ENCODE measurements around the gene LAGE3. TPM values are rescaled to one million over a fixed set of nuclear protein-coding genes. Genes with fewer than 3 reads are reported as not detected.

LAGE3 gene
- total and polyA plus RNA-seq, 9 donors = 12.1 to 16.2 (median 14.6) TPM

DNA sequence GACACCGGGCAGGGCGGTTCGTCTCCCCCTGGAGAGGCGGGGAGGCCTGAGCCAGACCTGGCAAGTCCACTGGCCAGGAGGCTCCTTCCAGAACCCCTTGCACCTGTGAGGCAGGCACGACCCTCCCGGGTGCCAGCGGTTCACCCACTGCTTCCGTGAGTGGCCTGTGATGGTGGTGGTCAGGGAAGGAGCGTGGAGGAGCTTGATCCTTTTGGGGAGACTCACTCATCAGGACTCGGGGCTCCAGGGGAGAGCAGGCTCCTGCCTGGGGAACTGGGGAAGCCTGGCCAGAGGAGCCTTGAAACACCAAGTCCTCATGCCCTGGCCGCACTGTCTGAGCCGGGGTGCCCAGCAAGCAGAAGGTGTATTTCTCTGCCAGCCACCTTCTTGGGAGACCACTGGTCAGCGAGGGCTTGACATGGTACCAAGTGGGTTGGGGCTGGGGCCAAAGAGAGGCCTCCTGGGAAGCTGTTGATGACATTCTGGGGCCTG, 34.3 kb downstream of the LAGE3 start:
- Histone ChIP-seq H3K4me1 (ENCODE audit: control insufficient read depth, insufficient read depth, low read length) (peaks cover 17% of the 10 kb centered on the region), H3K9me3 (replicated peaks; ENCODE audit: control insufficient read depth, low read depth, low read length) (peaks cover 3% of the 10 kb centered on the region), H3K27ac (ENCODE audit: low read length) (peak overlapping the region; percentile 35), H3K4me3 (ENCODE audit: low read length) (peak overlapping the region; percentile 53), H3K36me3 (ENCODE audit: control insufficient read depth, insufficient read depth, low read length) (peaks cover 65% of the 10 kb centered on the region), H3K27me3 (ENCODE audit: control insufficient read depth, insufficient read depth, low read length) (no peaks in the 10 kb centered on the region)
- 56% methylated on average over 8 of the region's 13 CpGs for WGBS (ENCODE audit: insufficient coverage)
- no peak for DNase-seq

DNA sequence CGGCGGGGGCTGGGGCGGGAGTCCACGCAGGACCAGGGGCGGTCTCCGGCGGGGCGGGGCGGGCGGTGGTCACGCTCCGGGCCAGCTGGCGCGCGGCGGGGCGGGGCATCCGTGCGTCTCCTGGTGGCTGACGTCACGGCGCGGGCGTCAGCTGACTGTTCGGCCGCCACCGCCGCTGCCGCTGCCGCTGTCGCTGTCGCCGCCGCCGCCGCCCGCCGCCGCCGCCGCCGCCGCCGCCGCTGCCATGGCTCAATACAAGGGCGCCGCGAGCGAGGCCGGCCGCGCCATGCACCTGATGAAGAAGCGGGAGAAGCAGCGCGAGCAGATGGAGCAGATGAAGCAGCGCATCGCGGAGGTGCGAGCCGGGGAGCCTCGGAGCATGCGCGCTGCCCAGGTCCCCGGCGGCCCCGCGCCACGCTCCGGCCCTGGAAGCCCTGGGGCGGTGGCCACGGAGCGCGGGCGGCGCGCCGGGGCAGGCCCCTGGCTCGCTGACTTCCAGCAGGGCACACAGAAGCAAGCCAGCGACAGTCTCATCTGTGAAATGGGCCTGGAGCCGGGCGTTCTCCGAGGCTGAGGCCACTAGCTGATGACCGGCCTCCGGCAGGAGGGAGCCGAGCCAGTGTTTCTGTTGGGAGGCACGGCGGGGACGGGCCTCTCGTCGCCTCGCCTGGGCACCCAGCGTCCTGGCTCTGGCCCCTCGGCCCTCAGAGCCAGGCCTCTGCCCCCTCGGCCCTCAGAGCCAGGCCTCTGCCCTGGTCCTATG, 34.9 kb downstream of the LAGE3 start, which contains the start of gene FAM50A:
Gene FAM50A (plus strand): TSS at position 150 of the 763 bp plus-strand sequence. CDS start 95 bp downstream, at position 245.
- H3K4me1 ChIP-seq (ENCODE audit: control insufficient read depth, insufficient read depth, low read length) = peaks cover 17% of the 10 kb centered on the region
- peak; percentile 86 for DNase-seq
- peak within 1 kb of the TSS; percentile 53 for H3K4me3 ChIP-seq (ENCODE audit: low read length)
- H3K9me3 ChIP-seq (replicated peaks; ENCODE audit: control insufficient read depth, low read depth, low read length) = peaks cover 3% of the 10 kb centered on the region
- H3K27me3 ChIP-seq (ENCODE audit: control insufficient read depth, insufficient read depth, low read length) = no peaks in the 10 kb centered on the region
- 21% methylated on average over 93 of the region's 94 CpGs for WGBS (ENCODE audit: insufficient coverage)
- peak within 1 kb of the TSS; percentile 85 for H3K27ac ChIP-seq (ENCODE audit: low read length)
- H3K36me3 ChIP-seq (ENCODE audit: control insufficient read depth, insufficient read depth, low read length) = peaks cover 65% of the 10 kb centered on the region

DNA sequence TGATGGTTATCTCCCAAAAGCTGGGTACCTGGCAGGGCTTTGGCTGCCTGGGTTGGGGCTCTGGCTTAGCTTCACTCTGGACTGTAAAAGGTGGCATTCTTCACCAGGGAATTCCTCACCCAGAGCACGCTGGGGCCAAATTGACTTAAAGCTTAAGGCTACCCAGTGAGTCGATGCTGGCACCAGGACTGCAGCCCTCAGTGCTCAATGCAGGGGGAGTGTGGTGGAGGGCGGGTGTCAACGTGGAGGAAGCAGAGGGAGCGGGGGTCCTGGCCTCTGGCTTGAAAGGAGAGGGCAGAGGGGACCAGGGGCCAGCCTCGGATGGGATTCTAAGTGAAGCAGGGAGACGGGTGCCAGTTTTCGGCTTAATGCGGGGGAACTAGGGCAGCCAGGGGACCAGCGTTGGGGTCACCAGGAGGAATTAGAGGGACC, 35.6 kb downstream of the LAGE3 start:
- no peaks in the 10 kb centered on the region for H3K27me3 ChIP-seq (ENCODE audit: control insufficient read depth, insufficient read depth, low read length)
- H3K27ac ChIP-seq (ENCODE audit: low read length) = peak overlapping the region; percentile 85
- no peak for DNase-seq
- H3K9me3 ChIP-seq (replicated peaks; ENCODE audit: control insufficient read depth, low read depth, low read length) = peaks cover 4% of the 10 kb centered on the region
- H3K4me1 ChIP-seq (ENCODE audit: control insufficient read depth, insufficient read depth, low read length) = peaks cover 18% of the 10 kb centered on the region
- peak overlapping the region; percentile 42 for H3K4me3 ChIP-seq (ENCODE audit: low read length)
- peaks cover 65% of the 10 kb centered on the region for H3K36me3 ChIP-seq (ENCODE audit: control insufficient read depth, insufficient read depth, low read length)
- WGBS (ENCODE audit: insufficient coverage) = 44% methylated on average over 10 of the region's 10 CpGs

DNA sequence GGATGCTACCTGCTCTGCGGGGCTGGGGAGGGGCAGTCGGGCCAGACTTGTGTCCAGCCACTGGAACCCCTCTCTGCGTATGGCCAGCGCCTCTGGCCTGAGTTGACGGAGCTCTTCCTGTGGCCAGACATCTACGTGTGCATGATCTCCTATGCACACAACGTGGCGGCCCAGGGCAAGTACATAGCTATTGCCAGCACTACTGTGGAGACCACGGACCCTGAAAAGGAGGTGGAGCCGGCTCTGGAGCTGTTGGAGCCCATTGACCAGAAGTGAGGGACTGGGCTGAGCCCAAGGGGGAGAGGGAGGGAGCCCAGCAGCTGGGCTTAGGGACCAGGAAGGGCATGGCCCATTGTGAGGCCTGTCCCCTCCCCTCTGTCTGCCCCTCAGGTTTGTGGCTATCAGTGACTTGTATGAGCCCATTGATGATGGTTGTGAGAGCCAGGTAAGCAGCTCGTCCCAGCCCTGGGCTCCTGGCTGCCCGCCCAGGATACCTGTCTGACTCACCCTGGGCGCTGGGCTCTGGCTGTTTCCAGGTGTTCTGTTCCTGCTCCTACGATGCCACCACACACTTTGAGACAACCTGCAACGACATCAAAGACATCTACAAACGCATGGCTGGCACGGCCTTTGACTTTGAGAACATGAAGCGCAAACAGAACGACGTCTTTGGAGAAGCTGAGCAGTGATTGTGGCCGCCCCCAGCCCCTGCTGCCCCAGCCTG, 36.9 kb downstream of the LAGE3 start:
- H3K4me3 ChIP-seq (ENCODE audit: low read length) = no peak overlapping the region
- H3K27ac ChIP-seq (ENCODE audit: low read length) = no peak overlapping the region
- peaks cover 56% of the 10 kb centered on the region for H3K36me3 ChIP-seq (ENCODE audit: control insufficient read depth, insufficient read depth, low read length)
- 76% methylated on average over 20 of the region's 21 CpGs for WGBS (ENCODE audit: insufficient coverage)
- DNase-seq = no peak
- peaks cover 27% of the 10 kb centered on the region for H3K4me1 ChIP-seq (ENCODE audit: control insufficient read depth, insufficient read depth, low read length)
- peaks cover 5% of the 10 kb centered on the region for H3K9me3 ChIP-seq (replicated peaks; ENCODE audit: control insufficient read depth, low read depth, low read length)
- no peaks in the 10 kb centered on the region for H3K27me3 ChIP-seq (ENCODE audit: control insufficient read depth, insufficient read depth, low read length)

DNA sequence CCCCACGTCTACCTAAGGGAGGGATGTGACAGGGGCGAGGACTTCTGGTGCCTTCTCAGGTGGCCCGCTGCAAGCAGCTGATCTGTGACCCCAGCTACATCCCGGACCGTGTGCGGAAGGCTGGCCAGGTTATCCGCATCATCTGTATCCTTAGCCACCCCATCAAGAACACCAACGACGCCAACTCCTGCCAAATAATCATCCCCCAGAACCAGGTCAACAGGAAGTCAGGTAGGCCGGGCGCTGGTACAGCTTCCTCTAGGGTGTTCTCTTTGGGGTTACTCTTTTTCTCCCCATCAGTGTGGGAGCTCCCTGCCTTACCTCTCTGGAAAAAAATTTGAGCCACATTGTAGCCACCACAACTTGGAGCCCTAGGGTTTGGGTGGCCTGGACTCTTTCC, 37.5 kb downstream of the LAGE3 start:
- H3K27ac ChIP-seq (ENCODE audit: low read length) = no peak overlapping the region
- 92% methylated on average over 10 of the region's 11 CpGs for WGBS (ENCODE audit: insufficient coverage)
- H3K4me3 ChIP-seq (ENCODE audit: low read length) = no peak overlapping the region
- H3K36me3 ChIP-seq (ENCODE audit: control insufficient read depth, insufficient read depth, low read length) = peaks cover 50% of the 10 kb centered on the region
- no peak for DNase-seq
- H3K9me3 ChIP-seq (replicated peaks; ENCODE audit: control insufficient read depth, low read depth, low read length) = peaks cover 5% of the 10 kb centered on the region
- H3K4me1 ChIP-seq (ENCODE audit: control insufficient read depth, insufficient read depth, low read length) = peaks cover 27% of the 10 kb centered on the region
- H3K27me3 ChIP-seq (ENCODE audit: control insufficient read depth, insufficient read depth, low read length) = no peaks in the 10 kb centered on the region

DNA sequence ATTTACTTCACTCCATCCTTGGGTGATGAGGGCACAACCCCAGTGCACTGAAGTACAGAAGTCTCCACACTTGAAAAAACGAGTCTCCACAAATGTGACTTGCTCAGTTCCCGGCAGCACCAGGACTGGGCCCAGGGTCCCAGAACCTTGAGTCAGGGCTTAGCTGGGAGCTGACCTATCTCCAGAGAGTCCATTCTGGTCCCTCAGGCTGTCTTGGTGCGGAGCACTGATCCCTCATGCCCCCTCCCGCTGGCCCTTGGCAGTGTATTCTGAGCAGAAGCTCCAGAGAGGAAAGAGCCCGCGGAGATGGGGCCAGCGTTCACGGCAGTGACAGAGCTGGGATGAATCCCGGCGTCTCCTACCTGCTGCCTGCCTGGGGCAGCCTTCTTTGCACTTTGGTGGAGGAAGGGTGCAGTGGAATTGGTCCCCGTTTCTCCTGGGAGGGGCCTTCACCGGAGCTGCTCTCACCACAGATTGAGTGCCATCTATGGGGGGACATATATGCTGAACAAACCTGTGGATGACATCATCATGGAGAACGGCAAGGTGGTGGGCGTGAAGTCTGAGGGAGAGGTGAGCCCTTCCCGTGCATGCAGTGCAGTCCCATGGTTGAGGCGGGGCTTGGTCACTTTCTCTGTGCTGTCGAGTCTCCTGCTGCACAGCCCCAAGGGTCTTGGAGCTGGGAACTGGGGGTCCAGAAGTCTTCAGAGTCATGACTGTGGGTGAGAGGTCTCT, 38.3 kb downstream of the LAGE3 start:
- peaks cover 5% of the 10 kb centered on the region for H3K9me3 ChIP-seq (replicated peaks; ENCODE audit: control insufficient read depth, low read depth, low read length)
- peaks cover 49% of the 10 kb centered on the region for H3K36me3 ChIP-seq (ENCODE audit: control insufficient read depth, insufficient read depth, low read length)
- no peak overlapping the region for H3K4me3 ChIP-seq (ENCODE audit: low read length)
- peaks cover 32% of the 10 kb centered on the region for H3K4me1 ChIP-seq (ENCODE audit: control insufficient read depth, insufficient read depth, low read length)
- WGBS (ENCODE audit: insufficient coverage) = 85% methylated on average over 15 of the region's 17 CpGs
- DNase-seq = no peak
- H3K27ac ChIP-seq (ENCODE audit: low read length) = no peak overlapping the region
- H3K27me3 ChIP-seq (ENCODE audit: control insufficient read depth, insufficient read depth, low read length) = no peaks in the 10 kb centered on the region

DNA sequence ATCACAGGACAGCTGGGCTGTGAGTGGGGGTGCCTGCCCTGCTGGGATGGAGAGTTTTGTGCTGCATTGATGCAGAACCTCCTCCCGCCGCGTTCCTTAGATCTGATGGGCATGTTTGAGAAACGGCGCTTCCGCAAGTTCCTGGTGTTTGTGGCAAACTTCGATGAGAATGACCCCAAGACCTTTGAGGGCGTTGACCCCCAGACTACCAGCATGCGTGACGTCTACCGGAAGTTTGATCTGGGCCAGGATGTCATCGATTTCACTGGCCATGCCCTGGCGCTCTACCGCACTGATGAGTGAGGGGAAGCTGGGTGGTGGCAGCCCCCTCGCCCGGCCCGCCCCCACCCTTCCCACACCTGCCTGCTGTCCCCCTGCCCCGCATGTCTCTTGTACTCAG, 39.2 kb downstream of the LAGE3 start:
- H3K27me3 ChIP-seq (ENCODE audit: control insufficient read depth, insufficient read depth, low read length) = no peaks in the 10 kb centered on the region
- 90% methylated on average over 11 of the region's 18 CpGs for WGBS (ENCODE audit: insufficient coverage)
- peaks cover 55% of the 10 kb centered on the region for H3K36me3 ChIP-seq (ENCODE audit: control insufficient read depth, insufficient read depth, low read length)
- H3K4me1 ChIP-seq (ENCODE audit: control insufficient read depth, insufficient read depth, low read length) = peaks cover 23% of the 10 kb centered on the region
- H3K27ac ChIP-seq (ENCODE audit: low read length) = no peak overlapping the region
- no peak overlapping the region for H3K4me3 ChIP-seq (ENCODE audit: low read length)
- peaks cover 5% of the 10 kb centered on the region for H3K9me3 ChIP-seq (replicated peaks; ENCODE audit: control insufficient read depth, low read depth, low read length)
- no peak for DNase-seq

DNA sequence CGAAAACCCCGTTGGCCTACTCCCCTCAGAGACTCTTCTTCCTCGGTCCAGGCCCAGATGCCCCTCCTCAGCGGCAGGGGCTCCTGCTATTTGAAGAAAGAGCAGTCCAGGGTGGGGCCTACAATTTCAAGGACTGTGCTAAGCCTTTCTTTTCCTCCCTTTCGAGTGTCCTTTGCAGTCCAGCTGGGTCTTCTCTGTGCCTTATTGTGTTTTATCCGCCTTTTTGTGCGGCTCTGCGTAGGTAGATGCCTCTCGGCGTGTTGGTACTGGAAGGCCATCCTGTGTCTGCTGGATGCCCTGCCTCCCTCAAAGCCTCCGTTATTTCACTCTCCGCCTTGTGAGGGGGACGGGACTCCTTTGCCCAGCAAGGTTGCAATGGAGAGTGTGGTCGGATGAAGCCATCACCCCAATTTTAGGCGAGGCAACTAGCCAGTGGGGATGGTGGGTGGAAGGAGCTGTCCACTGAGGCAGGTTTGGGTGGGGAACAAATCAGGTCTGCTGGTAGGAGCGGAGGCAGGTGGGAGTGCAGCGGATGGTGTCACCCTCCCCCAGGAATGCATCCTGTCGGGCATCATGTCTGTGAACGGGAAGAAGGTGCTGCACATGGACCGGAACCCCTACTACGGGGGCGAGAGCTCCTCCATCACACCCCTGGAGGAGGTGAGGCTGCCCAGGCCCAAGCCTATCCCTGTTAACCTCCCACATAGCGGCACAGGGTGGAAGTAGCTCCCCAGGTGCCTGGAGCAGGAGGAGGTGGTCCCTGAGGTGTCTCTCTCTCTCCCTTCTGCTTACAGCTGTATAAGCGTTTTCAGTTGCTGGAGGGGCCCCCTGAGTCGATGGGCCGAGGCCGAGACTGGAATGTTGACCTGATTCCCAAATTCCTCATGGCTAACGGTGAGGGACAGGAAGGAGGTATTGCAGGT, 40.8 kb downstream of the LAGE3 start:
- H3K9me3 ChIP-seq (replicated peaks; ENCODE audit: control insufficient read depth, low read depth, low read length) = peaks cover 5% of the 10 kb centered on the region
- peaks cover 71% of the 10 kb centered on the region for H3K36me3 ChIP-seq (ENCODE audit: control insufficient read depth, insufficient read depth, low read length)
- H3K4me3 ChIP-seq (ENCODE audit: low read length) = peak overlapping the region; percentile 60
- DNase-seq = no peak
- WGBS (ENCODE audit: insufficient coverage) = 64% methylated on average over 18 of the region's 28 CpGs
- H3K4me1 ChIP-seq (ENCODE audit: control insufficient read depth, insufficient read depth, low read length) = peaks cover 15% of the 10 kb centered on the region
- no peak overlapping the region for H3K27ac ChIP-seq (ENCODE audit: low read length)
- no peaks in the 10 kb centered on the region for H3K27me3 ChIP-seq (ENCODE audit: control insufficient read depth, insufficient read depth, low read length)

DNA sequence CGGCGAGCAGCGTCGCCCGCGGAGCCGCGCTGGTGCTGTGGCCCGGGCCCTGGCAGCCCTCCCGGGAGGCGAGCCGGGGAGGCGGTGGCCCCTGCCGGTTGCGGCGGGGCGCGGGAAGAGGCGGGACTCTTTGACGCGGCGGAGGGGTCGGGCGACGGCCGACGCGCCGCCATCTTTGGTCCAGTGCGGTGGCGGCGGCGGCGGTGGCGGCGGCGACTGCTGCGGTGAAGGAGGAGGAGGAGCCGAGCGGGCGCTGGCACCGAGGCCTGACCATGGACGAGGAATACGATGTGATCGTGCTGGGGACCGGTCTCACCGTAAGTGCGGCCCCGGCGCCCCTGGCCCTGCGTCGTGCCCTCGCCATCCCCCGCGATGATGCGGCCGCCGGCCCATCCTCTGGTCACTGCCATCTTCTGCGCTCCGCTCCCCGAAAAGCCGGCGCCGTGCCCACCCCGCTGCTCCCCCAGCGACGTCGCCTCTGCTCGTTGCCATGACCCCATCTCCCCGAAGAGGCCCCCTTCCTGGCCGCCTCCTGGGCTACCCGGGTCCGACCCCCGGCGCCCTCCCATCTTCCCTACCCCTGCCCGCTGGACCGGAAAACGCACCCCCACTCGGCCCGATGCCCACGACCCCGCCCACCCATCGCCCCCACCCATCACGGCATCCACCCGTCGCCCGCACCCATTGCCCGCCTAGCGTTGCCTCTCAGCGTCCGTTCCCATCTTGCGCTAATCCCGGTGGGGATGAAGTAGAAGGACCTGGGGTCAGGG, 41.9 kb downstream of the LAGE3 start, which contains the start of gene GDI1:
Gene GDI1 (plus strand): TSS at position 172 of the 770 bp plus-strand sequence. CDS start 101 bp downstream, at position 273.
- H3K27me3 ChIP-seq (ENCODE audit: control insufficient read depth, insufficient read depth, low read length) = no peaks in the 10 kb centered on the region
- peak within 1 kb of the TSS; percentile 60 for H3K4me3 ChIP-seq (ENCODE audit: low read length)
- H3K36me3 ChIP-seq (ENCODE audit: control insufficient read depth, insufficient read depth, low read length) = peaks cover 72% of the 10 kb centered on the region
- WGBS (ENCODE audit: insufficient coverage) = 30% methylated on average over 83 of the region's 93 CpGs
- peaks cover 15% of the 10 kb centered on the region for H3K4me1 ChIP-seq (ENCODE audit: control insufficient read depth, insufficient read depth, low read length)
- H3K9me3 ChIP-seq (replicated peaks; ENCODE audit: control insufficient read depth, low read depth, low read length) = peaks cover 4% of the 10 kb centered on the region
- no peak for DNase-seq
- peak within 1 kb of the TSS; percentile 67 for H3K27ac ChIP-seq (ENCODE audit: low read length)

Measured in muscle of leg (tissue), 11 donors.